SK-N-SH treated with all-trans-retinoic acid at 6 μM for 48 hours (cell line): Measurements from ENCODE around the gene TEX11.

Experiments used
- BACH2 ChIP-seq: fragments of 250-450 bp; sonication (Bioruptor Pico); IDR thresholded peaks from 2 replicates; pipeline ENCODE4 v1.9.0; 2021; ENCODE audit warnings: mild to moderate bottlenecking, borderline replicate concordance
- CSDC2 ChIP-seq: fragments of 250-450 bp; sonication (Bioruptor Pico); IDR thresholded peaks from 2 replicates; pipeline ENCODE4 v1.5.0; 2020; ENCODE audit warnings: mild to moderate bottlenecking, moderate library complexity
- ESRRG ChIP-seq: fragments of 250-450 bp; sonication (Bioruptor Pico); IDR thresholded peaks from 2 replicates; pipeline ENCODE4 v1.6.1; 2021; ENCODE audit warnings: mild to moderate bottlenecking
- GLIS3 ChIP-seq: fragments of 250-450 bp; sonication (Bioruptor Pico); IDR thresholded peaks from 2 replicates; pipeline ENCODE4 v1.5.0; 2020; ENCODE audit warnings: mild to moderate bottlenecking, moderate library complexity
- PPARA ChIP-seq: fragments of 250-450 bp; sonication (Bioruptor Pico); IDR thresholded peaks from 2 replicates; pipeline ENCODE4 v1.5.0; 2020; ENCODE audit warnings: mild to moderate bottlenecking, borderline replicate concordance
- RARB ChIP-seq: fragments of 250-450 bp; sonication (Bioruptor Pico); IDR thresholded peaks from 2 replicates; pipeline ENCODE4 v1.8.0; 2021; ENCODE audit warnings: mild to moderate bottlenecking, moderate library complexity
- SNAI2 ChIP-seq: fragments of 250-450 bp; sonication (Bioruptor Pico); IDR thresholded peaks from 2 replicates; pipeline ENCODE4 v1.5.0; 2020; ENCODE audit warnings: mild to moderate bottlenecking, moderate library complexity
- TF ChIP-seq, protein P1 (sequence below): fragments of 250-450 bp; sonication (Bioruptor Pico); IDR thresholded peaks from 2 replicates; pipeline ENCODE4 v1.8.0; 2020; ENCODE audit warnings: mild to moderate bottlenecking, moderate library complexity, borderline replicate concordance

GRCh38 chrX:70921709-70922352 lies 13.3 kb upstream of the TEX11 start:
- TF ChIP-seq PPARA (CRISPR knock-in tag) (no peak), ESRRG (no peak), SNAI2 (CRISPR knock-in tag) (no peak), GLIS3 (CRISPR knock-in tag) (no peak), RARB (no peak), CSDC2 (CRISPR knock-in tag) (no peak), BACH2 (no peak)
- TF ChIP-seq, protein P1, sequence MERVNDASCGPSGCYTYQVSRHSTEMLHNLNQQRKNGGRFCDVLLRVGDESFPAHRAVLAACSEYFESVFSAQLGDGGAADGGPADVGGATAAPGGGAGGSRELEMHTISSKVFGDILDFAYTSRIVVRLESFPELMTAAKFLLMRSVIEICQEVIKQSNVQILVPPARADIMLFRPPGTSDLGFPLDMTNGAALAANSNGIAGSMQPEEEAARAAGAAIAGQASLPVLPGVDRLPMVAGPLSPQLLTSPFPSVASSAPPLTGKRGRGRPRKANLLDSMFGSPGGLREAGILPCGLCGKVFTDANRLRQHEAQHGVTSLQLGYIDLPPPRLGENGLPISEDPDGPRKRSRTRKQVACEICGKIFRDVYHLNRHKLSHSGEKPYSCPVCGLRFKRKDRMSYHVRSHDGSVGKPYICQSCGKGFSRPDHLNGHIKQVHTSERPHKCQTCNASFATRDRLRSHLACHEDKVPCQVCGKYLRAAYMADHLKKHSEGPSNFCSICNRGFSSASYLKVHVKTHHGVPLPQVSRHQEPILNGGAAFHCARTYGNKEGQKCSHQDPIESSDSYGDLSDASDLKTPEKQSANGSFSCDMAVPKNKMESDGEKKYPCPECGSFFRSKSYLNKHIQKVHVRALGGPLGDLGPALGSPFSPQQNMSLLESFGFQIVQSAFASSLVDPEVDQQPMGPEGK = no peak
